NB4 (cell line): Measurements from ENCODE around the gene KCNQ5.

Experiments used
- DNase-seq: peaks from one replicate; pipeline ENCODE4 v3.0.0; 2010; ENCODE audit warnings: low read depth
- H3K4me3 ChIP-seq: one replicate; pipeline ENCODE4 v1.5.1; 2011; ENCODE audit warnings: mild to moderate bottlenecking, low read depth, low read length, moderate library complexity
- MYC ChIP-seq: IDR thresholded peaks from 2 replicates; pipeline ENCODE4 v1.6.1; 2011; ENCODE audit warnings: low read depth, low read length
- POLR2A ChIP-seq: IDR thresholded peaks from 2 replicates; pipeline ENCODE4 v1.6.1; 2011; ENCODE audit warnings: mild to moderate bottlenecking; ENCODE audit not compliant: insufficient read length; ENCODE audit errors: extremely low read depth
- TF ChIP-seq, protein P1 (sequence below): IDR thresholded peaks from one replicate; pipeline ENCODE4 v1.5.1; 2012; ENCODE audit warnings: low read depth, low read length
- TF ChIP-seq, protein P2 (sequence below): IDR thresholded peaks from 2 replicates; pipeline ENCODE4 v1.6.1; 2011; ENCODE audit warnings: low read depth, low read length

KCNQ5 gene

DNA sequence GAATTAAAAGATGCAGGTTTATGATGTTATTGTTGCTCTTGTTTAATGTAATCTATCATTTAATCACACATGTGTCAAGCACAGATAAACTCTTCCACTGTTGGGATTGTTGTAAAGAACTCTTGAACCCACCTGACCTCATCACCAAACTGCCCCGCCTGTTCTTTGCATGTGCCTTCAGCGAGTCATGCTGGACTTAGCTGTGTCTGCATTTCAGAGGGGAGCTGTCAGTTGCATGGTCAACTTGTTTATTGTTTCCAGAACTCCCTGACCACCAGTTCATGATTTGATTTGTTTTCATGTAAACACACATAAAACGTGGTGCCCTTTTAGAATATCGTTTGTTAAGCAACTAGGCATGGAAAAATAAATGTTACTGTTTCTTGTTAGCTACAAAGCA, 509.8 kb downstream of the KCNQ5 start:
- TF ChIP-seq, protein P1, sequence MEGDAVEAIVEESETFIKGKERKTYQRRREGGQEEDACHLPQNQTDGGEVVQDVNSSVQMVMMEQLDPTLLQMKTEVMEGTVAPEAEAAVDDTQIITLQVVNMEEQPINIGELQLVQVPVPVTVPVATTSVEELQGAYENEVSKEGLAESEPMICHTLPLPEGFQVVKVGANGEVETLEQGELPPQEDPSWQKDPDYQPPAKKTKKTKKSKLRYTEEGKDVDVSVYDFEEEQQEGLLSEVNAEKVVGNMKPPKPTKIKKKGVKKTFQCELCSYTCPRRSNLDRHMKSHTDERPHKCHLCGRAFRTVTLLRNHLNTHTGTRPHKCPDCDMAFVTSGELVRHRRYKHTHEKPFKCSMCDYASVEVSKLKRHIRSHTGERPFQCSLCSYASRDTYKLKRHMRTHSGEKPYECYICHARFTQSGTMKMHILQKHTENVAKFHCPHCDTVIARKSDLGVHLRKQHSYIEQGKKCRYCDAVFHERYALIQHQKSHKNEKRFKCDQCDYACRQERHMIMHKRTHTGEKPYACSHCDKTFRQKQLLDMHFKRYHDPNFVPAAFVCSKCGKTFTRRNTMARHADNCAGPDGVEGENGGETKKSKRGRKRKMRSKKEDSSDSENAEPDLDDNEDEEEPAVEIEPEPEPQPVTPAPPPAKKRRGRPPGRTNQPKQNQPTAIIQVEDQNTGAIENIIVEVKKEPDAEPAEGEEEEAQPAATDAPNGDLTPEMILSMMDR: no peak
- TF ChIP-seq, protein P2, sequence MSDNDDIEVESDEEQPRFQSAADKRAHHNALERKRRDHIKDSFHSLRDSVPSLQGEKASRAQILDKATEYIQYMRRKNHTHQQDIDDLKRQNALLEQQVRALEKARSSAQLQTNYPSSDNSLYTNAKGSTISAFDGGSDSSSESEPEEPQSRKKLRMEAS: no peak
- TF ChIP-seq MYC (no peak), POLR2A (no peak)
- DNase-seq: no peak

DNA sequence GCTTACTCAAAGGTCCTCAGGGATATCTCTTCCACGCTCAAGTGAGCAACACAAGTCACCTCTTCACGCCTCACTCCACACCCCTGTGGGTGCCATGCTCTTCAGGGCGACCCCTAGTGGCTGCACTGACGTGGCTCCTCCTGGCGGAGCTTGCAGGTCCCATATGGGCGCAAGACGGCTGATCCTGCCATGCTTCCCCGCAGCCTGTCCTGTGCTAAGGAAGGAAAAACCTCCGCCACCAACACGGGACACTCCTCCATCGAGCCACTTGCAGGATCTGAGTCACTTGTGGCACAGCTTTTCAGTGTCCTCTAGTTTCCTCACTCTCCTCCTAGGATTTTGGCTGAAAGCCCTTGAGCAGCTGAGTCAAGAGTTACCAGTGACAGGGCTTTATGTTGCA, 512.7 kb downstream of the KCNQ5 start:
- TF ChIP-seq, protein P1: peak; percentile 40
- TF ChIP-seq POLR2A: no peak
- no peak for TF ChIP-seq MYC
- DNase-seq: peak; percentile 43
- H3K4me3 ChIP-seq: no peak overlapping the region

More for the DNA sequence above, 509.8 kb downstream of the KCNQ5 start:
- no peak overlapping the region for H3K4me3 ChIP-seq

DNA sequence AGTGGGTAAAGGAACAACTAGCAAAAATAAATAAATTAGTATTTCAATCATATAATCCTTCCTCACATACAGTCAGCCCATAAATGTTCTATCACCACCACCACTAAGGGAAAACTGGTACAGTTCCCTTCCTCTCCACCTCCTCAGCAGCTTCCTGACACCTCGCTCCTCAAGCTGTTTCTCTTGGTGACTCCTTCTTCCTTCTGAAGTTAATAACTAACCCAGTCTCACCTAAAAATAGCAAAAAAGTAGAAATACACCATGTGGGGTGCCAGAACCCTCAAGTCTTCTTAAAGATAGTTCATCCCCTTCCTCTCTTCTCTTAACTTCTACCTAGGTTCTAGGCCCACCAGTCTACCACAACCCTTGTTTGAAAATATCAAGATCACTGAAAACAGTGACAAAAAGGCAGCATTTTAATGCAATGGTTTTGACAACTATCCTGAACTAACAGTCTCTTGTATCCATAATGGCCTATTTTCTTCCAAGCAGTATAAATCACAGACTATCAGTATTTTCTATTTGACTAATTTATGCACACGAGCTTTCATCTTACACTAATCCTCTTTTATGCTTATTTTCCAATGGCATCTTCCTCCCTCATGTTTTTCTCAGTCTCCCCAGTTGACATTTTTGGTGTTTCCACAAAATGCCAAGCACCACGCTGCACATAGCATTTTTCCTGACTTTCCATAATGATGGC, 518.0 kb downstream of the KCNQ5 start:
- TF ChIP-seq, protein P1: no peak
- TF ChIP-seq, protein P2: no peak
- TF ChIP-seq POLR2A: no peak
- no peak for TF ChIP-seq MYC
- H3K4me3 ChIP-seq: no peak overlapping the region
- DNase-seq: no peak

DNA sequence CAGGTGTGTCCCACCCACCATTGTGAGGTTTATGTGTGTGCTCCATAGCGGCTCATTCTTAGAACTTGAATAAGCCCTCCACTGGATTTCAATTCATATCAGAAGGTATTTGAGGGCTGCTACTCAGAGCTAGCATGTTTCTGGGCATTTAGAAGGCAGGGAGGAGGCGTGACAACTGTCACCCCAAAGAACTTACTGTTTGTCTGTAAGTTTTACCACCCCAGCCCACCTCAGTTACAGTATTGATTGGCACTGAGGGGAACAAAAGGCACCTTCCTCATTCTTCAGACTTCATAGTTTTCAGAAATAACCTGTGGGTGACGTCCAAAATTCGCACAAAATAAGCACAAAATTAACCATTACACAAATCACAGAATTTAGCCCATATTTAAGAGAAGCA, 521.7 kb downstream of the KCNQ5 start:
- TF ChIP-seq MYC (no peak), POLR2A (no peak)
- TF ChIP-seq, protein P1: no peak
- TF ChIP-seq, protein P2: no peak
- no peak overlapping the region for H3K4me3 ChIP-seq
- no peak for DNase-seq

DNA sequence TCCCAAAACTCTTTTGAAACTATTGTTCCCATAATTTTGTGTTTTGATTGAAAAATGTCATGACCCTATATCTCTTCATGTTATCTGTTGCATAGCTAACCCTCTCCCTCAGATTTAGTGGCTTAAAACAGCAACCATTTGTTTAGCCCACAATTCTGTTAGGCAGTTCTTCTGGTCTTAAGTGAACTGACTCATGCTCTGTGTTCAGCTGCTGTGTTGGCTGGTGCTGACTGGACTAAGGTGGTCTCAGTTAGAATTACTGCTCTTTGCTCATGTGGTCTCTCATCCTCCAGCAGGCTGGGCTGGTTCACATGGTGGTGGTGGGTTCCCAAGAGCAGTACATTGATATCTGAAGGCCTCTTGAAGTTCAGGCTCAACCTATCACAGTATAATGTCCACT, 522.7 kb downstream of the KCNQ5 start:
- DNase-seq: no peak
- TF ChIP-seq, protein P1: no peak
- TF ChIP-seq POLR2A: no peak
- TF ChIP-seq, protein P2: no peak
- no peak for TF ChIP-seq MYC

DNA sequence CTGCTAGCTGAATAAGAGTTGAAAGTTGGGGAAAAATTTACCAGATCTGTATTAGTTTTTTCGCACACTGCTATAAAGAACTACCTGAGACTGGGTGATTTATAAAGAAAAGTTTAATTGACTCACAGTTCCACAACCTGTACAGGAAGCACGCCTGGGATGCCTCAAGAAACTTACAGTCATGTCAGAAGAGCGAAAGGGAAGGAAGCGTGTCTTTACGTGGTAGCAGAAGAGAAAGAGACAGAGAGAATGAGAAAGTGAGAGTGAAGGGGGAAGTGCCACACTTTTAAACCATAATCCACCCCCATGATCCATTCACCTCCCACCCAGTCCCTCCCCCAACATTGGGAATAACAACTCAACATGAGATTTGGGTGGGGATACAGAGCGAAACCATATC, 523.8 kb downstream of the KCNQ5 start:
- TF ChIP-seq MYC: no peak
- no peak for DNase-seq
- no peak overlapping the region for H3K4me3 ChIP-seq

More for the DNA sequence above, 522.7 kb downstream of the KCNQ5 start:
- H3K4me3 ChIP-seq: no peak overlapping the region
